Measurements from ENCODE around the gene OCEL1. TPM values are rescaled to one million over a fixed set of nuclear protein-coding genes. Genes with fewer than 3 reads are reported as not detected.

OCEL1 gene
- total and polyA plus RNA-seq, 2 of the 13 experiments (the other 11 are each of a cell fraction or from before 2014, with no cell fraction given) = 10.6 to 17.2 TPM

DNA sequence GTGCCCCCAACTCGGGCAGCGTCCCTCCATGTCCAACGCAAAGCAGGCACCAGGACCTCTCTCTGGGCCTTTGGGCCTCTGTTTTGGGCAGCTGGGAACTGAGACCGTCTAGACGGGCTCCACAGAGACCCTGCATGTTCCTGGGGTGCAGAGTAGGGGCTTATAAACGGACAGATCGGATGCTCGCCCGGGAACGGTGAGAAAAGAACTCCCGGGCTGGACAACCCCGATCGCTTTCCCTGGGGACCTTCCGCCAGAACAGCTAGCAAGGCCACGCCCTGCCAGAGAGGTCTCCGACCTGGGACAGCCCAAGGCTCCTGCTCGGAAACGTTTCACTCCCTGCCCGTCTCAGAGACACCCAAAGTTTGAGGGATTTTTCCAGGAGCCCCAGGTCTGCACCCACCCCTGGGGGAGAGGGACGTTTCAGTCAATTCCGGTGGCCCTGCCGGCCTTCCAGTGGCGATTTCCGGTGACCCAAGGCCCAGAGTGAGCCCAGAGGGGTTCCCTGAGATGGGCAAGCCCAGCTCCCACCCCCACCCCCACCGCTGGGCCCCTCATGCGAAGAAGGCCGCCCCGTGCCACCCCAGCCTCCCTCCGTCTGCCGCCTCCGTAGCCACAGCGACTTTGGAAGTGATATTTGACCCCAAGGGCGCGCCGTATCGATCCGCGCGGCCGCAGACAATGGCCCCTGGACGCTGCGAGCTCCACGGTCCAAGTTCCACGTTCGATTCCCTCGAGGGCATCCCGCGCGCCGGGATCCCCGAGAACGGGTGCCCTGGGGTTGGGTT lies 18.0 kb downstream of the OCEL1 start (continued):
- TF ChIP-seq ZNF710 (CRISPR knock-in tag; IDR thresholded peaks at IDR 0.05; ENCODE audit: borderline replicate concordance) = no peak
- TF ChIP-seq EED (CRISPR knock-in tag; IDR thresholded peaks at IDR 0.05) = no peak
- no peak for TF ChIP-seq THAP8 (CRISPR knock-in tag; IDR thresholded peaks at IDR 0.05; ENCODE audit: borderline replicate concordance)
- no peak for TF ChIP-seq ZKSCAN8 (CRISPR knock-in tag; IDR thresholded peaks at IDR 0.05; ENCODE audit: borderline replicate concordance)
- TF ChIP-seq GATAD1 (CRISPR knock-in tag; IDR thresholded peaks at IDR 0.05) = peak; percentile 60; the same call in 1 of the 2 replicates
- peak; percentile 70 for TF ChIP-seq SPEN (CRISPR knock-in tag; IDR thresholded peaks at IDR 0.05; ENCODE audit: low read depth)
- TF ChIP-seq ZFP82 (CRISPR knock-in tag; IDR thresholded peaks at IDR 0.05; ENCODE audit: borderline replicate concordance) = peak; percentile 39; the same call in 1 of the 2 replicates
- TF ChIP-seq TBX3 (IDR thresholded peaks at IDR 0.05; ENCODE audit: borderline replicate concordance) = no peak
- no peak for TF ChIP-seq ZNF17 (CRISPR knock-in tag; IDR thresholded peaks at IDR 0.05)
- no peak for TF ChIP-seq REL (CRISPR knock-in tag; conservative IDR thresholded peaks at IDR 0.05)
- peak; percentile 69; the same call in 1 of the 2 replicates for TF ChIP-seq SOX13 (IDR thresholded peaks at IDR 0.05)
- TF ChIP-seq SOX13 (CRISPR knock-in tag; conservative IDR thresholded peaks at IDR 0.05 in 1 of 2, IDR thresholded peaks at IDR 0.05 in 1 of 2) = peak in 1 of 2 experiments; percentile 93; a peak in 2 of 4 replicates
- no peak for TF ChIP-seq ZNF362 (CRISPR knock-in tag; IDR thresholded peaks at IDR 0.05; ENCODE audit: borderline replicate concordance)
- peak; percentile 23 for TF ChIP-seq RBFOX2 (IDR thresholded peaks at IDR 0.05; ENCODE audit: low read depth, low read length)
- no peak for TF ChIP-seq ZNF781 (CRISPR knock-in tag; IDR thresholded peaks at IDR 0.05; ENCODE audit: borderline replicate concordance, not compliant biosample characterization)
- TF ChIP-seq ZNF407 (CRISPR knock-in tag; IDR thresholded peaks at IDR 0.05; ENCODE audit: not compliant biosample characterization) = no peak

All from HepG2 (cell line).